A549 (cell line): ENCODE data around the gene NUDT6. TPM values are rescaled to one million over a fixed set of nuclear protein-coding genes. Genes with fewer than 3 reads are reported as not detected.
A peak's percentile ranks its signal among the peaks of the same experiment; 100 is the strongest.

Experiments
- ATAC-seq, 2 experiments: fragments of 200-7000 bp in 1 of 2; fragments of >200 bp in 1 of 2; cut with Nextera tagmentation in 1 of 2; cut with Tn5 transposase in 1 of 2; 3 replicates each; pipeline versions ENCODE4 v1.8.0 to v1.9.1; 2018 to 2020; ENCODE audit warnings: mild to moderate bottlenecking in 1 of 2, moderate library complexity in 1 of 2
- CTCF ChIA-PET: fragments of 300-600 bp; sonication (Branson Sonifier 250); formaldehyde crosslinking; extraction: SDS; loops from one replicate; lab custom pipeline; 2021; ENCODE audit warnings: antibody characterized with exemption, inconsistent platforms; lab: Yijun Ruan, JAX
- POLR2A ChIA-PET: fragments of 350-600 bp; formaldehyde crosslinking; extraction: SDS; loops from one replicate; lab custom pipeline; 2021; ENCODE audit warnings: antibody characterized with exemption, inconsistent platforms; lab: Yijun Ruan, JAX
- DNase-seq, 2 experiments: peaks; one replicate each; pipeline versions ENCODE4 v3.0.0 to v3.0.0-alpha.2; 2011 to 2016; ENCODE audit warnings: low read depth in 1 of 2, low spot score in 1 of 2
- FAIRE-seq: peaks from 2 replicates; lab custom pipeline; 2011; peaks lifted over from hg19 to GRCh38; lab: Jason Lieb, UNC
- H3K27ac ChIP-seq, 2 experiments: fragments of >200 bp; sonication (Bioruptor Twin); formaldehyde crosslinking; 3 replicates each; pipeline ENCODE4 v1.5.1; 2016 to 2017
- H3K4me1 ChIP-seq: fragments of >200 bp; sonication (Bioruptor Twin); formaldehyde crosslinking; 3 replicates; pipeline ENCODE4 v1.6.1; 2016
- H3K4me2 ChIP-seq: fragments of >200 bp; sonication (Bioruptor Twin); formaldehyde crosslinking; 3 replicates; pipeline ENCODE4 v1.6.1; 2016
- H3K4me3 ChIP-seq: fragments of >200 bp; sonication (Bioruptor Twin); formaldehyde crosslinking; 3 replicates; pipeline ENCODE4 v1.5.1; 2016
- H3K9me3 ChIP-seq: fragments of >200 bp; sonication (Bioruptor Twin); formaldehyde crosslinking; 3 replicates; pipeline ENCODE4 v1.6.1; 2016
- BHLHE40 ChIP-seq: IDR thresholded peaks from 2 replicates; pipeline ENCODE4 v1.6.1; 2012; ENCODE audit warnings: low read depth, low read length, inconsistent platforms
- CBX8 ChIP-seq: fragments of 200-600 bp; sonication (generic); IDR thresholded peaks from 2 replicates; pipeline ENCODE4 v1.6.1; 2016
- CEBPB ChIP-seq, 2 experiments: fragments of >200 bp in 1 of 2; sonication (Bioruptor Twin) in 1 of 2; formaldehyde crosslinking in 1 of 2; IDR thresholded peaks; 2 replicates each; pipeline ENCODE4 v1.6.1; 2012 to 2016
- CHD2 ChIP-seq: fragments of 150-350 bp; IDR thresholded peaks from 2 replicates; pipeline ENCODE4 v1.6.1; 2014; ENCODE audit warnings: low read length; ENCODE audit not compliant: partially characterized antibody
- CHD4 ChIP-seq: fragments of 200-600 bp; sonication (generic); IDR thresholded peaks from 2 replicates; pipeline ENCODE4 v1.6.1; 2016; ENCODE audit warnings: antibody characterized with exemption, mild to moderate bottlenecking, borderline replicate concordance
- EHMT2 ChIP-seq: fragments of 200-600 bp; sonication (generic); IDR thresholded peaks from 2 replicates; pipeline ENCODE4 v1.6.1; 2016; ENCODE audit warnings: antibody characterized with exemption, low read depth, mild to moderate bottlenecking, moderate library complexity
- FOSL2 ChIP-seq, 2 experiments: fragments of 450-650 bp in 1 of 2; fragments of >200 bp in 1 of 2; sonication (Bioruptor Twin) in 1 of 2; formaldehyde crosslinking; IDR thresholded peaks; 2 replicates each; pipeline versions ENCODE4 v1.5.0 to v1.6.1; 2016 to 2020; ENCODE audit warnings: mild to moderate bottlenecking in 1 of 2, moderate library complexity in 1 of 2
- HDAC2 ChIP-seq: fragments of 200-600 bp; sonication (generic); IDR thresholded peaks from 2 replicates; pipeline ENCODE4 v1.6.1; 2016
- HEYL ChIP-seq: fragments of 250-450 bp; sonication (Bioruptor Pico); IDR thresholded peaks from 2 replicates; pipeline ENCODE4 v1.8.0; 2021; ENCODE audit warnings: mild to moderate bottlenecking, moderate library complexity
- JUN ChIP-seq, 2 experiments: fragments of >200 bp; sonication (Bioruptor Twin); formaldehyde crosslinking; IDR thresholded peaks; 2 replicates in 1 of 2; 3 replicates in 1 of 2; pipeline ENCODE4 v1.6.1; 2016 to 2017
- KDM1A ChIP-seq: fragments of 200-600 bp; sonication (generic); IDR thresholded peaks from 2 replicates; pipeline ENCODE4 v1.6.1; 2016; ENCODE audit warnings: low read depth, mild to moderate bottlenecking
- MYC ChIP-seq: IDR thresholded peaks from 2 replicates; pipeline ENCODE4 v1.6.1; 2012; ENCODE audit warnings: mild to moderate bottlenecking, inconsistent platforms, low read length, improper control_type of control experiment, borderline replicate concordance
- NPAS2 ChIP-seq: fragments of 250-450 bp; sonication (Bioruptor Pico); IDR thresholded peaks from 2 replicates; pipeline ENCODE4 v1.8.0; 2022; ENCODE audit warnings: mild to moderate bottlenecking, moderate library complexity, borderline replicate concordance
- POLR2AphosphoS2 ChIP-seq: conservative IDR thresholded peaks from 2 replicates; pipeline ENCODE4 v1.6.1; 2012; ENCODE audit warnings: low read length, improper control_type of control experiment, inconsistent platforms
- RARB ChIP-seq: fragments of 250-450 bp; sonication (Bioruptor Pico); IDR thresholded peaks from 2 replicates; pipeline ENCODE4 v1.8.0; 2021; ENCODE audit warnings: mild to moderate bottlenecking, moderate library complexity
- RFX5 ChIP-seq: fragments of 450-650 bp; IDR thresholded peaks from 2 replicates; pipeline ENCODE4 v1.7.1; 2014; ENCODE audit warnings: antibody characterized with exemption, mild to moderate bottlenecking, moderate library complexity
- RNF2 ChIP-seq: fragments of 200-600 bp; sonication (generic); IDR thresholded peaks from 2 replicates; pipeline ENCODE4 v1.6.1; 2016; ENCODE audit warnings: low read depth, mild to moderate bottlenecking, antibody characterized with exemption, moderate library complexity, borderline replicate concordance
- SREBF2 ChIP-seq: fragments of 450-650 bp; IDR thresholded peaks from 2 replicates; pipeline ENCODE4 v1.6.1; 2014; ENCODE audit warnings: mild to moderate bottlenecking, moderate library complexity
- TFCP2L1 ChIP-seq: fragments of 250-450 bp; sonication (Bioruptor Pico); IDR thresholded peaks from 2 replicates; pipeline ENCODE4 v1.5.0; 2021; ENCODE audit warnings: mild to moderate bottlenecking
- ZFP36 ChIP-seq: fragments of 450-650 bp; IDR thresholded peaks from 2 replicates; pipeline ENCODE4 v1.6.1; 2014; ENCODE audit warnings: borderline replicate concordance; ENCODE audit not compliant: partially characterized antibody
- WGBS: methylation state at CpG from one replicate; pipeline ENCODE4 v1.1.6; 2017; ENCODE audit errors: missing lambda C conversion rate; 5-methylcytosine and 5-hydroxymethylcytosine counted together
- polyA plus RNA-seq, 4 experiments: library from polyadenylated mRNA; depleted of rRNA in 3 of 4; stranded (reverse); fragments of >200 nt; fragmentation: RNase III in 1 of 4; extraction: RNeasy Plus Mini Kit Qiagen cat#74134 plus additional on column Dnase treatment in 1 of 4; gene quantifications; 2 replicates in 3 of 4; 3 replicates in 1 of 4; pipeline ENCODE4 v1.2.3, GENCODE V29; 2011 to 2017
- TF ChIP-seq, protein P1 (sequence below): fragments of 450-650 bp; IDR thresholded peaks from 2 replicates; pipeline ENCODE4 v1.6.1; 2014; ENCODE audit warnings: antibody characterized with exemption

Gene NUDT6
- polyA plus RNA-seq, 2 of the 4 experiments (the other 2 are of a cell fraction) = 9.9 to 12.7 TPM

DNA sequence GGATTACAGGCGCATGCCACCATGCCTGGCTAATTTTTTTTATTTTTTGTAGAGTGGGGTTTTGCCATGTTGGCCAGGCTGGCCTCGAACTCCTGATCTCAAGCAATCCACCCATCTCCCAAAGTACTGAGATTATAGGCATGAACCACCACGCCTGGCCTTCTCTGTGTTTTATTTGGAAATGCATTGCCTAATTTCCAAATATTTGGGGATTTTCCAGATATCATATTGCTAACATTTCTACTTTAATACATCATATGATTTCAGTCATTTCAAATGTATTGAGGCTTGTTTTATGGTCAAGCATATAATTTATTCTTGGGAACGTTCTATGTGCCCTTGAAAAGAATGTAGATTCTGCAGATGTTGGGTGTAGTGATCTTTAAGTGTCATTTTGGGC, 57.0 kb downstream of the NUDT6 start:
- TF ChIP-seq CBX8 (no peak), HEYL (CRISPR knock-in tag) (no peak), FOSL2 (IDR thresholded peaks at IDR 0.05) (no peak), FOSL2 (CRISPR knock-in tag; IDR thresholded peaks at IDR 0.05) (no peak), RARB (CRISPR knock-in tag) (no peak), CEBPB (IDR thresholded peaks at IDR 0.05) (peak in 1 of 2 experiments; percentile 47; a peak in 1 of 4 replicates)
- ChIA-PET POLR2A (no interaction called here), CTCF (no interaction called here)
- Histone ChIP-seq H3K9me3 (peaks cover 3% of the 10 kb centered on the region; the same call in 1 of the 3 replicates), H3K4me3 (no peak overlapping the region), H3K27ac (peak overlapping the region in 1 of 2 experiments; percentile 68; a peak in 3 of 6 replicates), H3K4me2 (peak overlapping the region; percentile 9; the same call in 1 of the 3 replicates), H3K4me1 (peaks cover 53% of the 10 kb centered on the region)
- WGBS = 67% methylated on average over 4 of the region's 4 CpGs
- FAIRE-seq (no peak), ATAC-seq (no peak), DNase-seq (no peak)

DNA sequence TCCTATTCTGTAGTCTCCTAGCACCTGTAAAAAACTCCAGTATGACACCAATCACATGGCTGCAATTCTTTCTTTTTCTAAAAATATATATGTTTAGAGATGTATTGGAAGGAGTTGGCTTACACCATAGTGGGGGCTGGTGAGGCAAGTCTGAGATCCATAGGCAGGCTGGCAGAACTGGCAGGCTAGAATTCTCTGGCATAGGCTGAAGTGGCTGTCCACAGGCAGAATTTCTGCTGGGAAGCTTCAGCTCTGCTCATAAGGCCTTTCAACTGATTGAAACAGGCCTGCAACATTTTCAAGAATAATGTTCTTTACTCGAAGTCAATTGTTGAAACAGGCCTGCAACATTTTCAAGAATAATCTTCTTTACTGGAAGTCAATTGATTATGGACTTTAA, 58.8 kb downstream of the NUDT6 start:
- ChIA-PET CTCF (interaction anchor here (0.9 to 1.2 kb wide), 2 partner anchors 9 to 51 kb away, joined by 3 read pairs; no protein-coding TSS in a partner anchor), POLR2A (no interaction called here)
- FAIRE-seq (no peak), ATAC-seq (peak in 1 of 2 experiments; percentile 51; a peak in 2 of 6 replicates), DNase-seq (no peak)
- peaks cover 67% of the 10 kb centered on the region for H3K4me1 ChIP-seq
- peak overlapping the region; percentile 48 for H3K4me2 ChIP-seq
- H3K9me3 ChIP-seq = no peaks in the 10 kb centered on the region
- 28% methylated on average over 1 of the region's 1 CpG for WGBS
- H3K4me3 ChIP-seq = no peak overlapping the region
- TF ChIP-seq TFCP2L1 (CRISPR knock-in tag) = no peak
- TF ChIP-seq RARB (CRISPR knock-in tag) = no peak
- TF ChIP-seq RNF2 = no peak
- no peak for TF ChIP-seq POLR2AphosphoS2
- TF ChIP-seq NPAS2 (CRISPR knock-in tag) = no peak
- no peak for TF ChIP-seq MYC
- TF ChIP-seq, protein P1, sequence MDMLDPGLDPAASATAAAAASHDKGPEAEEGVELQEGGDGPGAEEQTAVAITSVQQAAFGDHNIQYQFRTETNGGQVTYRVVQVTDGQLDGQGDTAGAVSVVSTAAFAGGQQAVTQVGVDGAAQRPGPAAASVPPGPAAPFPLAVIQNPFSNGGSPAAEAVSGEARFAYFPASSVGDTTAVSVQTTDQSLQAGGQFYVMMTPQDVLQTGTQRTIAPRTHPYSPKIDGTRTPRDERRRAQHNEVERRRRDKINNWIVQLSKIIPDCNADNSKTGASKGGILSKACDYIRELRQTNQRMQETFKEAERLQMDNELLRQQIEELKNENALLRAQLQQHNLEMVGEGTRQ = no peak
- peak overlapping the region; percentile 36 to 64; a peak in 3 of 6 replicates for H3K27ac ChIP-seq

DNA sequence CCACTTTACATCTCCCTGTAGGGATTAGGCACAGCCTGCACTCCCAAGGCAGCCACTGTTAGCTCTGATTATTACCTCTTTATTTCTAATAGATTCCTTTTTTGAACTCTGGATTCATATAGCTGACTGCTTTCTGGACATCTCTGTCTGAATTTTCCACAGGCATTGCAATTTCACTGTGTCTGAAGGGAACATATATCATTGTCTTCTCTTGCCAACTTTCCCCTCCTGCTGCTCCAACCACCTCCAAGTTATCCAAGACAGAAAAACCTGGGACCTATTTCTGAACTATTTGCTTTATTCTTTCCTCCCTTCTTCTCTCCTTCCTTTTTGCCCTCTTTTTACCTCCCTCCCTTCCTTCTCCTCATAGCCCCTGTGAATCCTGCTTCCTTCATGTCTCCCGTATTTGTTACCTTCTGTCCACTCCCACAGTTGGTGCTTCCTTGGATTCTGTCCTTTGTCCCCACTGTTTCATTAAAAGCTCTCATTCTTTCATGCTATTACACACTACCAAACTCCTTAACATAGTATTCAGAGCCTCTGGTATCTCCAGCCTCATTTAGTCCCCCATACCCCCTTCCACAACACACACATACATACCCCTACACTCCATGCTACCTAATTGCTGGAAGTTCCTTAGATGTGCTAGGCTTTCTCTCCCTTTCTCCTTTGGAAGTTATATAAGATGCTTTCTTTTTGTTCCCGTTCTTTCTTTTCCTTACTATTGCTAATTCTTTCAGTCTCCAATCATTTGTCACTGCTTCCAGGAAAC, 61.0 kb downstream of the NUDT6 start:
- ATAC-seq (peak in 1 of 2 experiments; percentile 51; a peak in 3 of 6 replicates), DNase-seq (no peak), FAIRE-seq (no peak)
- TF ChIP-seq ZFP36 (no peak), BHLHE40 (no peak), SREBF2 (no peak), CHD4 (no peak), EHMT2 (no peak), CHD2 (no peak), RFX5 (no peak), CBX8 (no peak), HDAC2 (no peak), JUN (IDR thresholded peaks at IDR 0.05) (no peak), KDM1A (no peak), NPAS2 (CRISPR knock-in tag) (no peak)
- Histone ChIP-seq H3K9me3 (no peaks in the 10 kb centered on the region), H3K4me1 (peaks cover 88% of the 10 kb centered on the region), H3K4me3 (no peak overlapping the region), H3K4me2 (no peak overlapping the region; the same call in 2 of the 3 replicates), H3K27ac (peak overlapping the region; percentile 11 to 35; a peak in 3 of 6 replicates)
- ChIA-PET CTCF (interaction anchor here (1.3 kb wide), 1 partner anchor 9 kb away, joined by 3 read pairs; no protein-coding TSS in a partner anchor), POLR2A (no interaction called here)
- 91% methylated on average over 2 of the region's 2 CpGs for WGBS
